CD14-positive monocyte (primary cell): Measurements from ENCODE around the gene BSND. TPM values are rescaled to one million over a fixed set of nuclear protein-coding genes. Genes with fewer than 3 reads are reported as not detected.

Experiments used
- DNase-seq, 3 donors: peaks; one replicate each; pipeline ENCODE4 v3.0.0-alpha.2; 2011 to 2022
- H2AFZ ChIP-seq: 2 replicates; pipeline ENCODE4 v1.6.0; 2012; ENCODE audit warnings: mild to moderate bottlenecking, low read depth, low read length, inconsistent platforms; ENCODE audit not compliant: insufficient read depth, poor library complexity, severe bottlenecking
- H3K27ac ChIP-seq, 2 donors: 1 replicate in 1 of 2; 2 replicates in 1 of 2; pipeline ENCODE4 v1.5.1; 2012 to 2013; ENCODE audit warnings: low read length in 2 of 2, control low read depth in 1 of 2, inconsistent platforms in 1 of 2, low read depth in 1 of 2, mild to moderate bottlenecking in 1 of 2
- H3K27me3 ChIP-seq, 2 donors: one replicate each; pipeline versions ENCODE4 v1.6.0 to v1.6.1; 2011 to 2013; ENCODE audit warnings: low read length in 2 of 2; ENCODE audit not compliant: control insufficient read depth in 2 of 2, insufficient read depth in 2 of 2
- H3K36me3 ChIP-seq, 2 donors: replicated peaks in 1 of 2; 1 replicate in 1 of 2; 2 replicates in 1 of 2; pipeline versions ENCODE4 v1.5.1 to v1.6.1; 2012 to 2013; ENCODE audit warnings: low read length in 2 of 2, control low read depth in 1 of 2, inconsistent platforms in 1 of 2, mild to moderate bottlenecking in 1 of 2; ENCODE audit not compliant: insufficient read depth in 2 of 2, control insufficient read depth in 1 of 2
- H3K4me1 ChIP-seq, 2 donors: 1 replicate in 1 of 2; 2 replicates in 1 of 2; pipeline versions ENCODE4 v1.5.1 to v1.6.1; 2012 to 2013; ENCODE audit warnings: low read length in 2 of 2, control low read depth in 1 of 2, inconsistent platforms in 1 of 2, mild to moderate bottlenecking in 1 of 2, moderate library complexity in 1 of 2; ENCODE audit not compliant: insufficient read depth in 2 of 2, control insufficient read depth in 1 of 2
- H3K4me2 ChIP-seq: replicated peaks from 2 replicates; pipeline ENCODE3; 2012; ENCODE audit warnings: low read length, moderate library complexity, mild to moderate bottlenecking; ENCODE audit not compliant: poor library complexity, severe bottlenecking; ENCODE audit errors: extremely low read depth
- H3K4me3 ChIP-seq, 3 experiments: fragments of 200-600 bp in 1 of 3; sonication (generic) in 1 of 3; replicated peaks in 1 of 3; 1 replicate in 2 of 3; 2 replicates in 1 of 3; pipeline ENCODE4 v1.5.1; 2011 to 2013; ENCODE audit warnings: low read length in 3 of 3, mild to moderate bottlenecking in 3 of 3, control low read depth in 2 of 3, low read depth in 2 of 3, inconsistent platforms in 1 of 3, moderate library complexity in 1 of 3
- H3K79me2 ChIP-seq: 2 replicates; pipeline ENCODE4 v1.6.0; 2012; ENCODE audit warnings: mild to moderate bottlenecking, control low read depth, inconsistent platforms, low read length, moderate library complexity; ENCODE audit not compliant: insufficient read depth
- H3K9ac ChIP-seq: 2 replicates; pipeline ENCODE4 v1.6.0; 2017; ENCODE audit warnings: low read length, mild to moderate bottlenecking; ENCODE audit not compliant: insufficient read depth, poor library complexity, severe bottlenecking
- H3K9me3 ChIP-seq, 2 donors: replicated peaks in 1 of 2; 1 replicate in 1 of 2; 2 replicates in 1 of 2; pipeline versions ENCODE4 v1.5.1 to v1.6.1; 2012 to 2013; ENCODE audit warnings: low read length in 2 of 2, control low read depth in 1 of 2; ENCODE audit not compliant: control insufficient read depth in 1 of 2, insufficient read depth in 1 of 2
- H4K20me1 ChIP-seq: 2 replicates; pipeline ENCODE4 v1.6.0; 2012; ENCODE audit warnings: mild to moderate bottlenecking, low read length, control low read depth, moderate library complexity; ENCODE audit not compliant: insufficient read depth
- H3K27ac Mint-ChIP-seq, 7 donors: one replicate each; pipeline ENCODE4 v1.8.0; 2020; ENCODE audit warnings: mild to moderate bottlenecking in 7 of 7, mixed read lengths in 7 of 7, moderate library complexity in 6 of 7, inconsistent platforms in 2 of 7
- H3K27me3 Mint-ChIP-seq, 3 donors: one replicate each; pipeline ENCODE4 v1.8.0; 2021 to 2022; ENCODE audit warnings: low read depth in 3 of 3, mild to moderate bottlenecking in 3 of 3, mixed read lengths in 3 of 3, moderate library complexity in 3 of 3, inconsistent platforms in 1 of 3
- H3K36me3 Mint-ChIP-seq, 2 donors: one replicate each; pipeline ENCODE4 v1.8.0; 2020; ENCODE audit warnings: mixed read lengths in 2 of 2, inconsistent platforms in 1 of 2, mild to moderate bottlenecking in 1 of 2
- H3K4me1 Mint-ChIP-seq: one replicate; pipeline ENCODE4 v1.8.0; 2020; ENCODE audit warnings: mild to moderate bottlenecking, mixed read lengths
- H3K4me3 Mint-ChIP-seq, 2 donors: one replicate each; pipeline ENCODE4 v1.8.0; 2020; ENCODE audit warnings: mild to moderate bottlenecking in 2 of 2, mixed read lengths in 2 of 2, moderate library complexity in 1 of 2
- H3K9me3 Mint-ChIP-seq, 7 donors: one replicate each; pipeline ENCODE4 v1.8.0; 2020 to 2022; ENCODE audit warnings: mixed read lengths in 7 of 7, mild to moderate bottlenecking in 6 of 7, moderate library complexity in 6 of 7, inconsistent platforms in 2 of 7
- WGBS: methylation state at CpG from one replicate; pipeline ENCODE4 v1.1.5; 2013; ENCODE audit warnings: missing lambda C conversion rate; ENCODE audit not compliant: insufficient coverage; 5-methylcytosine and 5-hydroxymethylcytosine counted together
- intact Hi-C, 2 donors: fragments of 100-400 bp; cut with micrococcal nuclease; formaldehyde crosslinking; loops; one replicate each; pipeline versions ENCODE4 v1.15.0 to v1.15.1; 2023
- polyA plus RNA-seq, 3 donors: library from polyadenylated mRNA; depleted of rRNA in 1 of 3; unstranded in 2 of 3; stranded (reverse) in 1 of 3; fragments of 300-500 nt in 2 of 3; fragments of >200 nt in 1 of 3; fragmentation: Illumina TruSeq in 2 of 3; gene quantifications; 1 replicate in 2 of 3; 2 replicates in 1 of 3; pipeline ENCODE4 v1.2.3, GENCODE V29; 2012 to 2021
- TF ChIP-seq, protein P1 (sequence below): fragments of 200-600 bp; IDR thresholded peaks from one replicate; pipeline ENCODE4 v1.8.0; 2022; ENCODE audit warnings: antibody characterized with exemption, mild to moderate bottlenecking

Gene BSND
- polyA plus RNA-seq, 3 donors, result not detected

DNA sequence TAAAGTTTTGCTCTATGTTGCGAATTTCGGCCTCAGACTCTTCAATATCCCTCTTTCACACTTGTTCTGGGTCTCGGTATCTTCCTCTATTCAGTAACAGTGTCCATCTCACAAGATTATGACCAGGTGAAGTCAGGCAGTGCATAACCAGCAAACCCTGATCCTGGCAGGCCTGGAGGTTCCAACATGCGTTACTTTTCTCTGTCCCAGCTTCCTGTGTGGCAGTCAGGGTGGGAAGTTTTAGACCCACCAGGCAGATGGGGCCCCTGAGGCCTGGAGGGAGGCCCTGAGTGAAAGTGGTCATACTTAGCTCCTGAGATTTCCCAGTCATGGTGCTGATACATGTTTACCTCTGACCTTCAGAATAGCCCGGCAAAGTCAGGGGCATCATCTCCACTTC is 13.2 kb upstream of the BSND start:
- Histone ChIP-seq H3K4me1 (no peaks in the 10 kb centered on the region), H3K4me3 (no peak overlapping the region), H3K4me2 (no peak overlapping the region), H3K36me3 (no peaks in the 10 kb centered on the region), H3K9ac (no peak overlapping the region), H3K9me3 (no peaks in the 10 kb centered on the region), H3K79me2 (no peaks in the 10 kb centered on the region), H4K20me1 (no peaks in the 10 kb centered on the region), H3K27me3 (peaks cover 13 to 22% of the 10 kb centered on the region in 2 donors), H3K27ac (no peak overlapping the region), H2AFZ (no peak overlapping the region)
- Mint-ChIP-seq H3K9me3 (peaks cover 0 to 5% (median 0%) of the 10 kb centered on the region in 7 donors), H3K4me1 (no peaks in the 10 kb centered on the region), H3K27ac (no peak overlapping the region), H3K4me3 (no peak overlapping the region), H3K27me3 (peaks cover 28 to 35% (median 30%) of the 10 kb centered on the region in 3 donors), H3K36me3 (no peaks in the 10 kb centered on the region)
- 97% methylated on average over 4 of the region's 5 CpGs for WGBS
- no peak for DNase-seq
- TF ChIP-seq, protein P1, sequence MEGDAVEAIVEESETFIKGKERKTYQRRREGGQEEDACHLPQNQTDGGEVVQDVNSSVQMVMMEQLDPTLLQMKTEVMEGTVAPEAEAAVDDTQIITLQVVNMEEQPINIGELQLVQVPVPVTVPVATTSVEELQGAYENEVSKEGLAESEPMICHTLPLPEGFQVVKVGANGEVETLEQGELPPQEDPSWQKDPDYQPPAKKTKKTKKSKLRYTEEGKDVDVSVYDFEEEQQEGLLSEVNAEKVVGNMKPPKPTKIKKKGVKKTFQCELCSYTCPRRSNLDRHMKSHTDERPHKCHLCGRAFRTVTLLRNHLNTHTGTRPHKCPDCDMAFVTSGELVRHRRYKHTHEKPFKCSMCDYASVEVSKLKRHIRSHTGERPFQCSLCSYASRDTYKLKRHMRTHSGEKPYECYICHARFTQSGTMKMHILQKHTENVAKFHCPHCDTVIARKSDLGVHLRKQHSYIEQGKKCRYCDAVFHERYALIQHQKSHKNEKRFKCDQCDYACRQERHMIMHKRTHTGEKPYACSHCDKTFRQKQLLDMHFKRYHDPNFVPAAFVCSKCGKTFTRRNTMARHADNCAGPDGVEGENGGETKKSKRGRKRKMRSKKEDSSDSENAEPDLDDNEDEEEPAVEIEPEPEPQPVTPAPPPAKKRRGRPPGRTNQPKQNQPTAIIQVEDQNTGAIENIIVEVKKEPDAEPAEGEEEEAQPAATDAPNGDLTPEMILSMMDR, result no peak
- intact Hi-C loops, result no loop called here

DNA sequence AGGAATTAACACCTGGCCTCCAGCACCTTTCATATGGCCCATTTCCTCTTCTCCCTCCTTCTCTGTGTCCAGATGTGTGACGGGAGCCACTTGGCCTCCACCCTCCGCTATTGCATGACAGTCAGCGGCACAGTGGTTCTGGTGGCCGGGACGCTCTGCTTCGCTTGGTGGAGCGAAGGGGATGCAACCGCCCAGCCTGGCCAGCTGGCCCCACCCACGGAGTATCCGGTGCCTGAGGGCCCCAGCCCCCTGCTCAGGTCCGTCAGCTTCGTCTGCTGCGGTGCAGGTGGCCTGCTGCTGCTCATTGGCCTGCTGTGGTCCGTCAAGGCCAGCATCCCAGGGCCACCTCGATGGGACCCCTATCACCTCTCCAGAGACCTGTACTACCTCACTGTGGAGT is 12.7 kb upstream of the BSND start:
- DNase-seq, result no peak
- H3K27me3 Mint-ChIP-seq, result peaks cover 26 to 31% (median 27%) of the 10 kb centered on the region in 3 donors
- H3K27ac Mint-ChIP-seq, result no peak overlapping the region
- WGBS, result 94% methylated on average over 15 of the region's 15 CpGs
- H3K9me3 Mint-ChIP-seq, result peaks cover 0 to 5% (median 0%) of the 10 kb centered on the region in 7 donors
- H3K79me2 ChIP-seq, result no peaks in the 10 kb centered on the region
- H2AFZ ChIP-seq, result no peak overlapping the region
- TF ChIP-seq, protein P1, result no peak
- H3K4me3 ChIP-seq, result no peak overlapping the region
- H3K4me3 Mint-ChIP-seq, result no peak overlapping the region
- no peak overlapping the region for H3K27ac ChIP-seq
- no peaks in the 10 kb centered on the region for H3K36me3 Mint-ChIP-seq
- H4K20me1 ChIP-seq, result no peaks in the 10 kb centered on the region
- intact Hi-C loops, result no loop called here
- H3K9ac ChIP-seq, result no peak overlapping the region
- H3K4me1 Mint-ChIP-seq, result no peaks in the 10 kb centered on the region
- H3K36me3 ChIP-seq, result no peaks in the 10 kb centered on the region
- H3K4me1 ChIP-seq, result no peaks in the 10 kb centered on the region
- peaks cover 10 to 19% of the 10 kb centered on the region in 2 donors for H3K27me3 ChIP-seq
- H3K4me2 ChIP-seq, result no peak overlapping the region
- H3K9me3 ChIP-seq, result no peaks in the 10 kb centered on the region
